Activated naive CD4-positive, alpha-beta T cell treated with anti-CD3 and anti-CD28 coated beads, Interleukin-2, amount 50 U/mL, for 72 hours (primary cell): ENCODE measurements around the gene FBXO34. TPM values are rescaled to one million over a fixed set of nuclear protein-coding genes. Genes with fewer than 3 reads are reported as not detected.
A peak's percentile ranks its signal among the peaks of the same experiment; 100 is the strongest.
"Not testable (repeated sequence)": the region's sequence is repeated elsewhere in the genome, so short reads cannot be mapped to it uniquely, and the experiment has no call there.

Experiments used
- ATAC-seq, 2 donors: fragments of 150-1000 bp; cut with Tn5 transposase; 2 replicates each; pipeline ENCODE4 v1.10.0; 2021; ENCODE audit warnings: mild to moderate bottlenecking in 2 of 2, moderate library complexity in 2 of 2
- DNase-seq, 2 donors: peaks; one replicate each; pipeline ENCODE4 v3.0.0; 2021 to 2022; ENCODE audit warnings: low spot score in 2 of 2
- H3K27ac Mint-ChIP-seq, 2 donors: one replicate each; pipeline ENCODE4 v1.8.0; 2022; ENCODE audit warnings: mild to moderate bottlenecking in 2 of 2, mixed read lengths in 2 of 2
- H3K36me3 Mint-ChIP-seq, 2 donors: one replicate each; pipeline ENCODE4 v1.8.0; 2022; ENCODE audit warnings: mixed read lengths in 2 of 2
- H3K9me3 Mint-ChIP-seq, 2 donors: one replicate each; pipeline ENCODE4 v1.8.0; 2022; ENCODE audit warnings: mixed read lengths in 2 of 2
- total RNA-seq, 2 donors: library from RNA; stranded (reverse); gene quantifications; one replicate each; pipeline ENCODE4 v1.2.3, GENCODE V29; 2022

FBXO34 gene
- total RNA-seq, 2 donors from 2014 or later = 26.7 to 27.5 TPM

DNA sequence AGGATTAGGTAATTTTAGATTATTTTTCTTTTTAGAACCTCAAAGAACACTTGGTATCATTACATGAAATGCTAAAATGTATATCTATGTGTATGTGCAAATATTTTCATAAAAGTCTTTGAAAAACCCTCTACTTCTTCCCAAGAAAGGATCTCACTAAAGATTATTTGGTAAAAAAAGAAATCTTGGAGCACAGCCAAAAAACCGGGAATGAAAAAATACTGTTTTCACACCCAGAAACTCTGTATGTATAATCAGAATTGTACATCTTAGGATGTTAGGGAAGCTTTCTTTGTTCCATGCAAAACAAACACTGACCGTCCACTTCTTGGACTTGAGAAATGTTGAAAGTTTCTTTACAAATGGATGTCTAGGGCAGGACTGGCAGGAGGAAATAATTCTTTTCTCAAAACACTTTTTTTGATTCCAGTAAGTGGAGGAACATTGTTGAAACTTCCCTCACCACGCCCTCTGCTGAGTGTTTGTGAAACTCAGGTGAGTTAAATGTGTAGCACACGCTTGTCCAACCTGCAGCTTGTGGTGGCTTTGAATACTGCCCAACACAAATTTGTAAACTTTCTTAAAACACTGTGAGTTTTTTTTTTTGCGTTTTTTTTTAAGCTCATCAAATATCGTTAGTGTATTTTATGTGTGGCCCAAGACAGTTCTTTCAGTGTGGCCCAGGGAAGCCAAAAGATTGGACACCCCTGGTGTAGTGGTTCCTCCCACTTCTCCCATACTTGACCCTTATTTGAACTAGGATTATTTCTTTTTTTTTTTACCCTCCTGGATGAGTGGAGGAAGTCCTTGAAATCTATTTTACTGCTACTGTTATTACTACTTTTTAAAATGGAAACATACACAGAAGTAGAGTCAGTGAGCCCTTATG, 26.6 kb downstream of the FBXO34 start:
- peak overlapping the region; percentile 12 to 83 for H3K27ac Mint-ChIP-seq
- peaks cover 0 to 4% of the 10 kb centered on the region in 2 donors for H3K9me3 Mint-ChIP-seq
- peak in 1 of 2 donors; percentile 40 for DNase-seq
- peak; percentile 56 to 82 for ATAC-seq
- peaks cover 0 to 17% of the 10 kb centered on the region in 2 donors for H3K36me3 Mint-ChIP-seq

GRCh38 chr14:55298500-55298822, 27.2 kb downstream of the FBXO34 start:
- ATAC-seq = no peak
- H3K27ac Mint-ChIP-seq = peak overlapping the region in 1 of 2 donors; percentile 61
- H3K9me3 Mint-ChIP-seq = peaks cover 0 to 4% of the 10 kb centered on the region in 2 donors
- no peak for DNase-seq
- H3K36me3 Mint-ChIP-seq = peaks cover 0 to 17% of the 10 kb centered on the region in 2 donors

DNA sequence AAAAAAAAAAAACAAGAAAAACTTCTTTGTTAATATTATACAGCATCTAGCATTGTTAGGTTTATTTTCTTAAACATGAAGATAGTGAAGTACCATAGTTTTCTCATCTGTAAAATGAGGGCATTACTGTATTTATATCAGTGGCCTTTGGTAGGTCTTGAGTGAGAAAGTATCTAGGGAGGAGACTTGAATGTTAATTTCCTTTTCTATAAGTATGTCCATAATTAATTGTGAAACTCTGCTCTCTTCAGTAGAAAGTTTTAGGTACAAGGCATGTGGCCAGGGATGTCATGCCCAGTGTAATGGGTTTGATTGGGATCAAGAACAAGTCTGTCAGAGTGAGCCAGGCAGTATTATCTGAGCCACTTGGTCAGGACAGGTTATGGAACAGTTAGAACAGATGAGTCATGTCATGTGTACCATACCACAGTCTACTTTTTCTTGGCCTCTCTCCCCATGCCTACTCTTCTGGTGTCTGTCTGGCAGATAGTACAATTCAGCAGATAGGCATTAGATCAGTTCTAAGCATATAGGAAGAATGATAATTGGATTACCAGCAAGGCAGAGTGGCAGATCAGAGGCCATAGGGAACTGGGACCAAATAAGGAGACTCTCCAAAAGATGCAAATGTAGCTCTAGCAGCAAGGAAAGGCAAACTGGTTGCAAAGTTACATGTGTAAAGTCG, 30.4 kb downstream of the FBXO34 start:
- H3K27ac Mint-ChIP-seq = peak overlapping the region in 1 of 2 donors; percentile 79
- ATAC-seq (peak; percentile 80 to 92), DNase-seq (no peak)
- peaks cover 0 to 28% of the 10 kb centered on the region in 2 donors for H3K36me3 Mint-ChIP-seq
- peaks cover 0 to 4% of the 10 kb centered on the region in 2 donors for H3K9me3 Mint-ChIP-seq

DNA sequence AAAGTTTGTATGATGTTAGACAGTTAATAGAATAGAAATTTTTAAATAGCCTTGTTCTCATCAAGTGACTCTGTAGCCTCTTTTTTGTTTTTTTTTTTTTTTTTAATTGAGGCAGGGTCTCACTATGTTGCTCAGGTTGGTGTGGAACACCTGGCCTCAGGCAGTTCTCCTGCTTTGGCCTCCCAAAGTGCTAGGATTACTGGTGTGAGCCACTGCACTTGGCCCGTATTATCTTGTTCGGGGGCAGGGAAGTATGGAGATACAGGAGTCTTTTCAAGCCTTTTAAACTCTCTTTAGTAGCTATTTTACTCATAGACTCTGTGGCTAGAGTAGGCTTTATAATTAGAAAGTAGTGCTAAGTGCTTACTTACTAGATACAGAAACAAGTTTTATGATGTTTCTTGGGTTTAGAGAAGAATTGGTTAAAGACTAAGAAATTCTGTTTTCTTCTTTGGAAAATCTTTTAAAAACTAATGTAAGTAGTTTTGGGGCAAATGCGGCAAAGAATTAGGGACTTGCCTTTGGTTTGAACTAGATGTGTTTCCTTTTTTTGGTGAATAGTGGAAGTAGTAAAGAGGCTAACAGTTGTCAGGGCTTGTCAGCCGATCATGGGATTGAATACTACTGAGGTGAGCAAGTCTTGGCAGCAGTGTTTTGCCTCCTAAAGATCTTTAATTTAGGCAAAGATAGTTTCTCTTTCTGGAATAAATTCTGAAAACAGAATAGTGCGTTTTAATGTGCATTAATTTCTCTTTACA, 31.3 kb downstream of the FBXO34 start:
- Mint-ChIP-seq H3K9me3 (peaks cover 0 to 4% of the 10 kb centered on the region in 2 donors), H3K27ac (peak overlapping the region in 1 of 2 donors; percentile 94), H3K36me3 (peaks cover 0 to 28% of the 10 kb centered on the region in 2 donors)
- ATAC-seq (no peak), DNase-seq (no peak)

- Mint-ChIP-seq H3K36me3 (peaks cover 0 to 22% of the 10 kb centered on the region in 2 donors), H3K27ac (peak overlapping the region in 1 of 2 donors; percentile 94), H3K9me3 (peaks cover 0 to 4% of the 10 kb centered on the region in 2 donors)
- DNase-seq = no peak
- no peak for ATAC-seq
Measured at GRCh38 chr14:55303125-55303499, 31.9 kb downstream of the FBXO34 start.

DNA sequence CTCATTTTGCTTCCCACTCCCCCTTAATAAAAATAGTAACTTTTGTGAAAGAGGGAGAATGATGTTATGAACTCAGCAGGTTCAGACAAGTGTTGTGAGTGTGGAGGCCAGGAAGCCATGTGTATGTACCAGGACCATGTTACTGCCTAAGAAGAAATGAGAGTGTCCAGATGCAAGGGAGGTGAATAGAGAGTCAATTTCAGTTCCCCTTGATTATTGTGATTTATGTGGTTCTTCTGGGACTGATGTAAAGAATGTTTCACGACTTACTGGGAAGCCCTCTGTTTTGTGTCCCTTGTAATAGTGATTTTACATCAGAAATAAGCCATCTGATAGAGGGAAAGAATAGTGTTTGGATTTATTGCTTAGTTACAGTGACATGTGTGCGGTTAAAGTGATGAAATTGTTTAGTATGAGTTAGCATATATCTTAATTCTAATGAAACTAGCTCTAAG, 32.5 kb downstream of the FBXO34 start:
- H3K36me3 Mint-ChIP-seq = peaks cover 0 to 16% of the 10 kb centered on the region in 2 donors
- DNase-seq = no peak
- H3K27ac Mint-ChIP-seq = peak overlapping the region; percentile 19 to 46
- H3K9me3 Mint-ChIP-seq = peaks cover 0 to 3% of the 10 kb centered on the region in 2 donors
- ATAC-seq = peak in 1 of 2 donors; percentile 45

DNA sequence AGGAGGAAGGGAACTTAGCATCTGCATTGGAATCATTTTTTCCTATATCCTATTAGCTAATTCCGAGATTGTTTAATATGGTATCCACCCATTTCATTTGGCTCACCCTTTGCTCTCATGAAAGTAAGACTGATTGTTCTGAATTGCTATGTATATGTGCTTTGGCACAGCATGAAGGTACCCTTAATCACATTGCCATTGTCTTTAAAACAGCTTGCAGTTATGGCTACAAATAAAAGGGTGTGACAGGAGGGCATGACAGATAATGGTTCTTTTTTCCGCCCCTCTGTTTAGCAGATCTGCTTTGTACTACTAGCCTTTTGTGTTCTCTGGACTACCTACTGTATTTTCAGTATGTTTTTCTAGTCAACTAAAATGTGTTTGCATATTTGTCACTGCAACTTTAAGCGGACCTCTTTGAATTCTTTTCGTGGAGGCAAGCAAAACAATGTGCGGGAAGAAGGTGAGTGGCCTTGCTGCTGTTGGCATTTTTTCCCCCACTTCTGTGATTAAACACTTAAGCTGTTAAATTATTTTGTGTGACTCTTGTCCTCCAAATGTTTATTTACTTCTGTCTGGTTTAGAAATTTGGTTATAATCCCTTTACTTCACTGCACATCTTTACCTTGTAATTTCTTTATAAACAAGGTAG, 35.8 kb downstream of the FBXO34 start:
- Mint-ChIP-seq H3K27ac (no peak overlapping the region), H3K9me3 (peaks cover 8 to 17% of the 10 kb centered on the region in 2 donors), H3K36me3 (peaks cover 16 to 34% of the 10 kb centered on the region in 2 donors)
- DNase-seq (no peak), ATAC-seq (no peak)

GRCh38 chr14:55309154-55309553, 37.9 kb downstream of the FBXO34 start:
- H3K9me3 Mint-ChIP-seq = peaks cover 13 to 27% of the 10 kb centered on the region in 2 donors
- DNase-seq (no peak), ATAC-seq (no peak)
- H3K36me3 Mint-ChIP-seq = peaks cover 30 to 52% of the 10 kb centered on the region in 2 donors
- H3K27ac Mint-ChIP-seq = no peak overlapping the region

- H3K9me3 Mint-ChIP-seq = peaks cover 13 to 27% of the 10 kb centered on the region in 2 donors
- DNase-seq (no peak), ATAC-seq (no peak)
- H3K36me3 Mint-ChIP-seq = peaks cover 32 to 55% of the 10 kb centered on the region in 2 donors
- H3K27ac Mint-ChIP-seq = no peak overlapping the region
Measured at GRCh38 chr14:55309761-55310365, 38.6 kb downstream of the FBXO34 start.

- DNase-seq, ATAC-seq: not testable (repeated sequence)
- H3K36me3 Mint-ChIP-seq = peaks cover 42 to 65% of the 10 kb centered on the region in 2 donors
- peak overlapping the region in 1 of 2 donors; percentile 79 for H3K27ac Mint-ChIP-seq
- H3K9me3 Mint-ChIP-seq = peaks cover 13 to 33% of the 10 kb centered on the region in 2 donors
Measured at GRCh38 chr14:55312379-55313030, 41.3 kb downstream of the FBXO34 start.

- H3K27ac Mint-ChIP-seq = peak overlapping the region; percentile 31 to 79
- H3K36me3 Mint-ChIP-seq = peaks cover 42 to 67% of the 10 kb centered on the region in 2 donors
- no peak for DNase-seq
- ATAC-seq = peak; percentile 83 to 96
- peaks cover 13 to 33% of the 10 kb centered on the region in 2 donors for H3K9me3 Mint-ChIP-seq
Measured at GRCh38 chr14:55313480-55313879, 42.3 kb downstream of the FBXO34 start.

DNA sequence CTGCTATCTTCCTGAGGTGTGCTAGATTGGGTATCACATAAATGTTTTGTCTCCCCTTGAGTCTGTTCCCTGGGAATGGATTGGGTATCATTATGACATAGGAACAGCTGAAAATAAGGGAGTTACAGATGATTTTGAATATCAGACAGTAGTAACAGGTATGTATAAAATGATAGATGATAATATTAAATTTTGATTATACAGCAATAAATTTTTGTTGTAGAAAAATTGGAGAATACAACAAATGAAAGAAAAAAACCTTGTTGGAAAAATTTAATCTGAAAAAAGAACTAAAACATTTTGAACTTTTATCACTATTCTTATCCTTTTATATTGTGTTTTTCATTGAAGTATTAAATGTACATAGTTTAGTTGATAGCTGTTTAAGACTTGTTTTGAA, 43.2 kb downstream of the FBXO34 start:
- peaks cover 42 to 74% of the 10 kb centered on the region in 2 donors for H3K36me3 Mint-ChIP-seq
- no peak for DNase-seq
- no peak for ATAC-seq

DNA sequence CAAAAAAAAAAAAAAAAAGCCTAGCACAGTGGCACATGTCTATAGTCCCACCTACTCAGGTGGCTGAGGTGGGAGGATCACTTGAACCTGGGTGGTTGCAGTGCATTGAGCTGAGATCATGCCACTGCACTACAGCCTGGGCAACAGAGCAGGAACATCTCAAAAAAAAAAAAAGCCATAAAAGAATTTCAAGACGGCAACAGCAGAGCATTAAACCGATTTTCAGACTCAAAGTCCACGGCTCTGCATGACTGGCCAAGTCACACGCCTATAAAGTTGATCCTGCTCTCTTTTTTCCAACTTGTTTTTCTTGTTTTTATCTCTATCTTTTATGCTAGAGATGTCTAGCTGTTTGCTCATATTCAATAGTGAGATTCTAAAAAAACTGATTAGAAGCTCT, 45.3 kb downstream of the FBXO34 start:
- ATAC-seq (no peak), DNase-seq (no peak)
- H3K9me3 Mint-ChIP-seq = peaks cover 4 to 16% of the 10 kb centered on the region in 2 donors
- H3K36me3 Mint-ChIP-seq = peaks cover 27 to 53% of the 10 kb centered on the region in 2 donors
- no peak overlapping the region for H3K27ac Mint-ChIP-seq

More for the DNA sequence above, 43.2 kb downstream of the FBXO34 start:
- Mint-ChIP-seq H3K9me3 (peaks cover 13 to 33% of the 10 kb centered on the region in 2 donors), H3K27ac (no peak overlapping the region)

DNA sequence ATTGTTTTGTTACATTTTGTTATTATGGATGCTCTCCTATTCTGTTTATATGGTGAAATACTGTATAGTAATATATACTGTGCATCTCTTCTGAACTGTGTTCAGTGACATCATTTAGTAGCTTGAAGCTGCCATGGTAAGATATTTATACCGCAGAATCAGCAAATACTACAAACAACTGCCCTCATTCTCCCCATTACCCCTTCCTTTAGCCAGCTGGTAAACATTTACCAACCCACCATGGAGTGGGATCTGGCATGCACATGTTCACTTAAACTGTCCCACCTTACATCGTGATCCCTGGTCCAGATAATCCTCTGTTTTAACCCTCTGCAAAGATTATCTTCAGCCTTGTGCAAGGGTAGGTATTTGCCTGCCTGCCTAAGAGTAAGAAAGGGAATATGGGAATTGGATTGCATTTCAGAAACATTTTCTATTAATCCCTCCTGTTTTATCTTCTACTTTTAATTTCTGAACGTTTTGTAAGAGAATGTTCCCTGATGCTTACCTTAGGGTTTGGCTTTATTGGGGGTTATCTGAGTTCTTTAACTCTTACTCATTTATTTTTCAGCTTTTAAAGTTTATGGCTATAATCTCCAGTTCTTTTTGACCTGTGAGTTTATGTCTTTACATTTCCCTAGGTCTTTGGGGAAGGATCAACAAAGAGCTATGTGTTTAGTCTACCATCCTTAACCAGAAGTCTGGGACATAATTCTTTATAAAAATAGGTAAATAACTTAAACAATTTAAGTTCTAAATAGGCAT, 46.5 kb downstream of the FBXO34 start:
- no peak overlapping the region for H3K27ac Mint-ChIP-seq
- ATAC-seq (no peak), DNase-seq (no peak)
- peaks cover 4 to 16% of the 10 kb centered on the region in 2 donors for H3K9me3 Mint-ChIP-seq
- peaks cover 21 to 44% of the 10 kb centered on the region in 2 donors for H3K36me3 Mint-ChIP-seq
